HG03064 (cell line): ENCODE measurements around the gene PCDHA1.

Experiments used
- ATAC-seq: cut with Tn5 transposase; IDR thresholded peaks from one replicate; pipeline ENCODE4 v1.9.1; 2021; ENCODE audit warnings: low read depth; ENCODE audit not compliant: unreplicated experiment

Gene PCDHA1

DNA sequence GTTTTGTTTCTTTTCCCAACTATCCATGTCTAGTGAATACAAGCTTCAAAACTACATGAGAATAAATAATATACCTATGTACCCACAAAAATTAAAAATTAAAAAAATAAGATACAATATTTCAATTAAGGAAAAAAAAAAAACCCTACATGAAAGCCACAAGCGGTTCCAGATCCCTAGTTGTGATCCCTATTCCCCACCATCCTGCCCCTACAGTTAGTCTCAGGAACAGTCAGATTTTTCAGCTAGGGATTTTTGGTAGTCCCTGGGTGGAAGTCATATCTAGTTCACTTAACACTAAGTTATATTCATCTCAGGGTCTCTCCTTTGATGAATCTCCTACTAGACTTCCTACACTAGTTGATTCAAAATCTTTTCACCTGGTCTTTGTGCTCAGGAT is 246.7 kb downstream of the PCDHA1 start:
- ATAC-seq, result no peak

DNA sequence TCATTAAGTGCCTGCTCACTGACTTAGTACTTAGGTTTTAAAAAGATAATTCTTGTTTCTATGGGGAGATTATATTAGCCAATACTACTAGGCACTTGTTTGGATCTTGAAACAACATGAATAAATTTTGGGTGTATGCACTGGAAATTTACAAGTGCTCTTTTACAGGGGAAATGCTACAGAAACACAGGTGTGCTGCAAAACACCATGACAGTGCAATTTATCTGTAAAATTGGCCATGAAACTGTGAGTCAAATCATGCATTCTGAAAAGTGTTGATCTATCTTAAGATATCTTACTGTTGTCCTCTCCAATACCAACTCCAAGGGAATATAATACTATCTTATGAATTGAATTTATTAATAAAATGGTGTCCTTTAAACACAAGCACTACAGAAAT is 253.1 kb downstream of the PCDHA1 start:
- no peak for ATAC-seq

DNA sequence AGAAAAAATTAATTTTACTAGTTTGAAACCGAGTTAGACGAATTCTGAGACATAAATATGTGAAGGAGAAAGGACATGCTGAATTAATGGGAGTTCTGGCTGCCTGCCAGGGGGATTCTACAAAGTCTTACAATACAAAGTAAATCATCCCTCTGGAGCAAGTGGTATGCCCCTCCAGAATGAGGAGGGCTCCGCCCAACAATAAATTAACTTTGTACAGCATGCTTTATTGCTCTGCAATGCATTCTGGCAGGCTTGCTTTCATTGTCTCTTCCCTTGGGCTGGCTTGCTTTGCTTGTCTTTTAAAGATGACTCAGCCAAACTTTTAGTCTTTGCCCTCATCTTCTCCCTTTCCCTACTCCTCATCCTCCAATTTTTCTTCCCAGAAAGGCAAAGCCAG is 253.6 kb downstream of the PCDHA1 start:
- no peak for ATAC-seq

DNA sequence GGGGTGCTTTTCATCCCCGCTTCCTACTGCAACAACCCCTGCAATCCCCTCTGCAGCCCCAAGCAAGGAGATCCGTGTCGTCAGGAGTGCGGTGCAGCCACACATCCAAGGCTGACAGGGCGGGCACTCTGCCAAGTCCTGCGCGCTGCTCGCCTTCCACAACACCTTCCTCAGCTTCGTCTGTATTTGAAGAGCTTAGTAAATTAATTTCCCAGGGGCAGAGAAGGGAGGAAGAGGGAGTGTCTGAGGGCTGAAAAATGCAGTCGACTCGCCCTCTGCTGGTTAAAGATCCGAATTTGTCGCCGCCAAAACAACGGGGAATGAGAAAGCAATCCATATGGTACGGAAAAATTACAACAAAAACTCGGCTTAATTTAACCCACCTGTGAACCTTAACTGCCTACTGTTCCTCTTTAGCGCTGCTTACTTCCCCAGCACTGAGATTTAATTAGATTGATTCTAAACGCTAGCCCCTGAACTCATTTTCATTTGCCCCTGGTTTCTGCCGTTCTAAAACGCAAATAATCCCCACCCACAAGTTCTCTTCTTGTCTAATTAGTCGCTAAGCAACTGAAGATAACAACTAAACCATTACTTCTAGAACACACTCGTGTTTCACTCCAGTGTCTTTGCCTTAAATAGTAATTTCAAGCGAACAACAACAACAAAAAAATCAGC is 254.3 kb downstream of the PCDHA1 start:
- no peak for ATAC-seq

DNA sequence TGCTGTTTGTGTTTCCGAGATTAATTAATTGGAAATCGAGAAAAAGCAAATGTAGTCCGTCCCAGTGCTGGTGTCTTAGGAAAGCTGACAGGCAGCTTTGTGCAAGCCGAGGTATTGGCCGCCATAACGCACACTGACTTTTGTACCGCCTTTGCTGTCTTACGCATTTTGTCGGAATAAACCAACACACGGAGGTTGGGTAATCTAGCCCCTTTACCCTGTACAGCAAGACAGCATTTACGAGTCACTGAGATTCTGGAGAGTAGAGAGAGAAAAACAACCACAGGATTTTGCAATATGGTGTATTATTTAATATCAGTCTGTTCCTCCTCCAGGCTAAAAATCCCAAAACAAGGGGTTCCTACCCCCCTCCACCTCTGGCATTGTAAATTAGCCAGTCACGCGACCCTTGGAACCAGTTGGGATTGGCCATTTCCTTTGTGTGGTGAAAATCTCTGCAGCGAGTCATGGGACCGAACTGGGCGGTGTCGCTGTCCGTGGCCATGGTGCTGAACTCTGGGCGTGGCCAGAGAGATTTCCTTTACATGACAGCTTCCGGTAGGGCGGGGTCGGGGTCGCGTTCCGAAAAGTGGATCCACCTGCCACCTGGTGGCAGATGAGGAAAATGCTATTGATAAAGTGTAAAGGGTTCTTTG is 255.0 kb downstream of the PCDHA1 start:
- no peak for ATAC-seq

DNA sequence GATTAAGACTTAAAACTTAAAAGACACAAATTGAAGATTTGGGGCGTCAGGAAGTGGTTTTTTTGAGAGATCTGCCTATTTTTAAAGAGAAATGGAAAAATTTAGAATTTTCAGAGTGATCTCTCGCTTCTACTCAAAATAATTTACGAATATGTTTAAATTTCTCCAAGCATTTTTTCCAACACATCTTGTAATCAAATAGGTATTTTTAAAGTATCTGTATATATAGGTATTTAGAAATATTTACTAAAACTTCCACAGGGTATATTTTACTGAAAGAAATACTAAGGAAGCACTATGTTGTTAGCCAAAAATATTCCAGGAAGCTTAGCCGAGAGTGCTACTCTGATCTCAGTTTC is 255.5 kb downstream of the PCDHA1 start:
- no peak for ATAC-seq

DNA sequence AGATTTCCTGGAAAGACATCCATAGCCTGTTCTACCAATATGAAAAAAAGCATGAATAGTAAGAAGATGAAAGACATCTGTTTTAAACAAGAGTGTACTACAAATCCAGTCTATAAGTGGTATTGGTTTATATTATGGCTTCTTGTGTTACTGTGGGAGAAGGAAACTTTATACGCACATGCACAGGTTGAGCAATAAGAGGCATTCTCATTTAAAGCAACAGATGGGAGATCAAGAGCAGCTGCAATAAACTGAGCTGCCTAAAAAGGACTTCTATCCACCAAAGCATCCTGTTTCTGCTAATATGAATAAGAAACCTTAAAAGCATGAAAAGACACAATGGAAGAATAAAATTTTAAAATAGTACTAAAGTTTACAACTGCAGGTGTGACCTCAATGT is 256.6 kb downstream of the PCDHA1 start:
- ATAC-seq, result no peak

DNA sequence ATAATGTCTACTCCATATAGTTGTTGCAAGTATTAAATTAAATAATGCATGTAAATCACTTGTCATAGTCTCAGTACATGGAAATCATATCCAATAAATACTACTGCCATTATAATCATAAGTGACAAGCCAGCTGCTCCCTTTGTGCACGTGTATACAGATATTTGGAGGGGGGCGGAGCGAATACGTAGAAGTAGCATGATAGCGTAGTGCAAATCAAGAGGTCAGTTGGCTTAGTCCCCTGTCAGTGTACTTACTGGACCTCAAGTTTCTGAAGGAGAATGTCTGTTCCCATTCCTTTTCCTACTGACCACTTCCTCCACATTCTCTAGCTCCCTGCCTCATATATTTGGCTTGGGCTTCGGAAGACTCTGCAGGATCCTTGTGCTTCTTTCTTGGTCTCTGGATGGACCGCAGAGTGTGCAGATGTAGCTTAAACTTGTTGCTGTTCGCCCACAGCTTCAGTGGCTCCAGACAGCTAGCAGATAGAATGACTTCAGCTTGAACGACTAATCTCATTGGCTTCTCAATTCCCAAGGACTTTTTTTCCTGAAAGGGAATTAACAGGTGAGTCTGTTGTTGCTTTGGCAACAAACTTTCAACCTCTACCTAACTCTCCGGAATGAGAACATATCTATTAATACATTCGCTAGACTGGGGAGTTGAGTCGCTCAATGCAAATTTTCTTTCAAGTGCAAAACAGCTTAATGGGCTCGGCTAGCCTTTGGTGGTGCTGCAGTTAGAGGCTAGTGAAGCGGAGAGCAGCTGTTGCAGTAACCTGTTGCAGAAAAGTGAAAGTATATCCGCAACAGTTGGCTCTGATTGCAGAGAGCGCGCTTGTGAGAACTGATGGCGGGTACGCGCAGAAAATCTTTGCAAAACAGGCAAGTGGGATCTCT is 264.9 kb downstream of the PCDHA1 start, which contains the start of gene PCDHB1:
Gene PCDHB1 (plus strand): TSS at position 753 of the 899 bp plus-strand sequence. CDS start 97 bp downstream, at position 850.
- ATAC-seq, result no peak

DNA sequence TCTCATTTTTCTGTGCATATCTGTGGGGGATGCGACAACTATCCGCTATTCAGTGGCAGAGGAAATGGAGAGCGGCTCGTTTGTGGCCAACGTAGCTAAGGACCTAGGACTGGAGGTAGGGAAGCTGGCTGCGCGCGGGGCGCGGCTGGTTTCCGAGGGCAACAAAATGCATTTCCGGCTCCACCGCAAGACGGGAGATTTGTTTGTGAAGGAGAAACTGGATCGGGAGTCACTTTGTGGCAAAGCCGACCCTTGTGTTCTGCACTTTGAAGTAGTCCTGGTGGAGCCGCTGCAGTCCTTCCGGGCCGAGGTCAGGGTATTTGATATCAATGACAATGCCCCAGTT is 265.6 kb downstream of the PCDHA1 start:
- no peak for ATAC-seq
